ENCODE measurements around the gene ZNF678.

GRCh38 chr1:227583354-227583753 is 20.0 kb downstream of the ZNF678 start:
- TF ChIP-seq CTCF (IDR thresholded peaks at IDR 0.05) (no peak), POLR2AphosphoS5 (IDR thresholded peaks at IDR 0.05; ENCODE audit: low read depth, low read length) (no peak), GATA2 (CRISPR knock-in tag; IDR thresholded peaks at IDR 0.05) (no peak), CHD2 (IDR thresholded peaks at IDR 0.05; ENCODE audit: low read length, partially characterized antibody) (no peak)

Data from SK-N-SH (cell line).